Measurements from ENCODE around the gene TMEM186. TPM values are rescaled to one million over a fixed set of nuclear protein-coding genes. Genes with fewer than 3 reads are reported as not detected.

The TMEM186 gene
- total RNA-seq, 1 donor from 2014 or later = 5.9 TPM

Other genes with a start within 250 kb of the TMEM186 start
- gene TMEM114, start 207.1 kb downstream of the TMEM186 start, total RNA-seq = not detected in 2 replicates
- gene METTL22, start 175.9 kb downstream of the TMEM186 start, total RNA-seq = 38.9 and 451 TPM in 2 replicates
- 3.2 and 6.3 TPM in 2 replicates for gene ABAT, start 123.0 kb downstream of the TMEM186 start, total RNA-seq
- 19.8 and 30.8 TPM in 2 replicates for gene PMM2, start 200 bp upstream of the TMEM186 start, total RNA-seq
- gene CARHSP1, start 71.4 kb upstream of the TMEM186 start, total RNA-seq = 91.4 and 96.3 TPM in 2 replicates
- gene LITAFD, start 84.7 kb upstream of the TMEM186 start, total RNA-seq = not detected in 2 replicates
- 57.2 and 69.3 TPM in 2 replicates for gene USP7, start 166.3 kb upstream of the TMEM186 start, total RNA-seq